RWPE1 (cell line): ENCODE data around the gene SRSF4.
A peak's percentile ranks its signal among the peaks of the same experiment; 100 is the strongest.

Experiments used
- CTCF ChIA-PET: fragments of 350-600 bp; sonication (Branson Sonifier 250); formaldehyde crosslinking; extraction: SDS; loops from one replicate; lab custom pipeline; 2021; lab: Yijun Ruan, JAX
- POLR2A ChIA-PET: fragments of 400-600 bp; formaldehyde crosslinking; extraction: SDS; loops from one replicate; lab custom pipeline; 2020; ENCODE audit warnings: antibody characterized with exemption; ENCODE audit not compliant: low non-redundant PET; lab: Yijun Ruan, JAX
- DNase-seq: peaks from one replicate; pipeline ENCODE4 v3.0.0; 2012; ENCODE audit warnings: low spot score
- H3K27ac ChIP-seq: fragments of 450-650 bp; 2 replicates; pipeline ENCODE4 v1.5.1; 2017
- CTCF ChIP-seq: fragments of 450-650 bp; conservative IDR thresholded peaks from 2 replicates; pipeline ENCODE4 v1.5.1; 2017; ENCODE audit warnings: low read depth, mild to moderate bottlenecking

Gene SRSF4

GRCh38 chr1:29180497-29181412, 945 bp downstream of the SRSF4 start:
- no peak for DNase-seq
- CTCF ChIA-PET, result interaction anchor here (0.7 to 1.8 kb wide), 3 partner anchors 17 to 22 kb away, joined by 3 to 13 read pairs (median 13); no protein-coding TSS in a partner anchor
- H3K27ac ChIP-seq, result peak overlapping the region; percentile 95
- POLR2A ChIA-PET, result interaction anchor here (0.6 kb wide), 1 partner anchor 468 kb away, joined by 4 read pairs; no protein-coding TSS in a partner anchor
- TF ChIP-seq CTCF, result no peak

- no peak overlapping the region for H3K27ac ChIP-seq
- POLR2A ChIA-PET, result interaction anchor here (0.6 kb wide), 1 partner anchor 466 kb away, joined by 4 read pairs; no protein-coding TSS in a partner anchor
- no peak for TF ChIP-seq CTCF
- no peak for DNase-seq
- CTCF ChIA-PET, result interaction anchor here (0.6 to 0.9 kb wide), 2 partner anchors 23 to 67 kb away, joined by 3 read pairs; no protein-coding TSS in a partner anchor
Observed at GRCh38 chr1:29179641-29180184, 2.0 kb downstream of the SRSF4 start.

GRCh38 chr1:29177022-29177705, 4.5 kb downstream of the SRSF4 start:
- no peak overlapping the region for H3K27ac ChIP-seq
- ChIA-PET POLR2A (no interaction called here), CTCF (no interaction called here)
- no peak for DNase-seq
- TF ChIP-seq CTCF, result no peak

- ChIA-PET POLR2A (no interaction called here), CTCF (no interaction called here)
- H3K27ac ChIP-seq, result no peak overlapping the region
- DNase-seq, result no peak
- no peak for TF ChIP-seq CTCF
Observed at GRCh38 chr1:29176576-29176975, 5.1 kb downstream of the SRSF4 start.

GRCh38 chr1:29172415-29172939, 9.2 kb downstream of the SRSF4 start:
- no peak for DNase-seq
- CTCF ChIA-PET, result no interaction called here
- POLR2A ChIA-PET, result no interaction called here
- H3K27ac ChIP-seq, result no peak overlapping the region
- no peak for TF ChIP-seq CTCF

GRCh38 chr1:29171521-29171920, 10.2 kb downstream of the SRSF4 start:
- DNase-seq, result no peak
- TF ChIP-seq CTCF, result no peak
- H3K27ac ChIP-seq, result no peak overlapping the region
- POLR2A ChIA-PET, result interaction anchor here (0.6 kb wide), 1 partner anchor 14 kb away, joined by 4 read pairs; no protein-coding TSS in a partner anchor
- CTCF ChIA-PET, result no interaction called here
